Cardiac fibroblast (primary cell): ENCODE results near the gene SDK1.

Source experiments
- DNase-seq, 2 donors: peaks; one replicate each; pipeline versions ENCODE4 v3.0.0 to v3.0.0-alpha.2; 2010; ENCODE audit warnings: low read depth in 2 of 2
- H3K4me3 ChIP-seq, 2 donors: replicated peaks in 1 of 2; 1 replicate in 1 of 2; 2 replicates in 1 of 2; pipeline ENCODE4 v1.5.1; 2011; ENCODE audit warnings: low read depth in 2 of 2, low read length in 2 of 2, mild to moderate bottlenecking in 2 of 2, moderate library complexity in 1 of 2
- CTCF ChIP-seq: IDR thresholded peaks from one replicate; pipeline ENCODE4 v1.5.1; 2011; ENCODE audit warnings: low read depth, mild to moderate bottlenecking, low read length, inconsistent platforms

SDK1 gene

GRCh38 chr7:3922175-3922635 is 621.2 kb downstream of the SDK1 start:
- H3K4me3 ChIP-seq: no peak overlapping the region
- peak; percentile 89 to 97 for DNase-seq
- TF ChIP-seq CTCF: peak; percentile 18

GRCh38 chr7:3923307-3923918 is 622.4 kb downstream of the SDK1 start:
- H3K4me3 ChIP-seq: no peak overlapping the region
- no peak for DNase-seq
- TF ChIP-seq CTCF: no peak

- no peak for TF ChIP-seq CTCF
- H3K4me3 ChIP-seq: no peak overlapping the region
- no peak for DNase-seq
Observed at GRCh38 chr7:3924277-3924676, 623.2 kb downstream of the SDK1 start.

GRCh38 chr7:3927446-3928110 is 626.5 kb downstream of the SDK1 start:
- DNase-seq: no peak
- no peak overlapping the region for H3K4me3 ChIP-seq
- no peak for TF ChIP-seq CTCF

- H3K4me3 ChIP-seq: no peak overlapping the region
- no peak for DNase-seq
- no peak for TF ChIP-seq CTCF
Observed at GRCh38 chr7:3928727-3929515, 627.9 kb downstream of the SDK1 start.

- DNase-seq: no peak
- H3K4me3 ChIP-seq: no peak overlapping the region
- no peak for TF ChIP-seq CTCF
Observed at GRCh38 chr7:3931843-3932242, 630.8 kb downstream of the SDK1 start.
